Activated CD8-positive, alpha-beta T cell treated with anti-CD3 and anti-CD28 coated beads for 36 hours (primary cell): ENCODE measurements around the gene FEM1B. TPM values are rescaled to one million over a fixed set of nuclear protein-coding genes. Genes with fewer than 3 reads are reported as not detected.

Source experiments
- ATAC-seq: fragments of 200-7000 bp; cut with Tn5 transposase; one replicate; pipeline ENCODE4 v1.10.0; 2021; ENCODE audit warnings: mild to moderate bottlenecking, moderate library complexity
- CTCF ChIA-PET: fragments of 350-600 bp; sonication (Branson Sonifier 250); formaldehyde crosslinking; loops from one replicate; lab custom pipeline; 2021; ENCODE audit warnings: antibody characterized with exemption; lab: Charles Lee
- POLR2A ChIA-PET: fragments of 350-600 bp; sonication (Branson Sonifier 250); formaldehyde crosslinking; loops from one replicate; lab custom pipeline; 2021; ENCODE audit warnings: antibody characterized with exemption; lab: Charles Lee
- DNase-seq: peaks from one replicate; pipeline ENCODE4 v3.0.0-alpha.2; 2020
- H3K27ac Mint-ChIP-seq: one replicate; pipeline ENCODE4 v1.8.0; 2021; ENCODE audit warnings: mild to moderate bottlenecking, mixed read lengths
- H3K27me3 Mint-ChIP-seq: one replicate; pipeline ENCODE4 v1.8.0; 2021; ENCODE audit warnings: mixed read lengths
- H3K36me3 Mint-ChIP-seq: one replicate; pipeline ENCODE4 v1.8.0; 2021; ENCODE audit warnings: low read depth, mixed read lengths
- H3K4me1 Mint-ChIP-seq: one replicate; pipeline ENCODE4 v1.8.0; 2021; ENCODE audit warnings: low read depth, mixed read lengths
- H3K4me3 Mint-ChIP-seq: one replicate; pipeline ENCODE4 v1.8.0; 2021; ENCODE audit warnings: mild to moderate bottlenecking, moderate library complexity, mixed read lengths
- H3K9me3 Mint-ChIP-seq: one replicate; pipeline ENCODE4 v1.8.0; 2021; ENCODE audit warnings: mixed read lengths
- intact Hi-C: fragments of 100-400 bp; cut with micrococcal nuclease; formaldehyde crosslinking; loops from one replicate; pipeline ENCODE4 v1.10.0; 2022
- total RNA-seq, 2 experiments: library from RNA; stranded (reverse); gene quantifications; one replicate each; pipeline ENCODE4 v1.2.3, GENCODE V29; 2021
- TF ChIP-seq, protein P1 (sequence below): fragments of 200-600 bp; IDR thresholded peaks from one replicate; pipeline ENCODE4 v1.8.0; 2022; ENCODE audit warnings: antibody characterized with exemption, mild to moderate bottlenecking

FEM1B gene
- total RNA-seq, 2 experiments from 2014 or later = 37.1 to 44.4 TPM

DNA sequence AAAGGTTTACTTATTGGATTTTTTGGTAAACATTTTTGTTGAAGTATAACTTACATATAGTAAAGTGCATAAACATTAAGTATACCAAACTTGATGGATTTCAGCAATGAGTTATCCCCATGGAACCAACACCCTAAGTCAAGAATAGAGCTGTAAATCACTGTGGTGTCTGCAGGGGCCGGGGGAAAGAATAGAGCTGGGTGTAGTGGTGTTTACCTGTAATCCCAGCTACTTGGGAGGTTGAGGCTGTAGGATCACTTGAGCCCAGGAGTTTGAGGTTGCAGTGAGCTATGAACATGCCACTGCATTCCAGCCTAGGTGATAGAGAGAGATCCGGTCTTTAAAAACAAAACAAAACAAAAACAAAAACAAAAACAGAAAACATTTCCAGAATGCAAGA is 13.3 kb upstream of the FEM1B start:
- no peaks in the 10 kb centered on the region for H3K9me3 Mint-ChIP-seq

DNA sequence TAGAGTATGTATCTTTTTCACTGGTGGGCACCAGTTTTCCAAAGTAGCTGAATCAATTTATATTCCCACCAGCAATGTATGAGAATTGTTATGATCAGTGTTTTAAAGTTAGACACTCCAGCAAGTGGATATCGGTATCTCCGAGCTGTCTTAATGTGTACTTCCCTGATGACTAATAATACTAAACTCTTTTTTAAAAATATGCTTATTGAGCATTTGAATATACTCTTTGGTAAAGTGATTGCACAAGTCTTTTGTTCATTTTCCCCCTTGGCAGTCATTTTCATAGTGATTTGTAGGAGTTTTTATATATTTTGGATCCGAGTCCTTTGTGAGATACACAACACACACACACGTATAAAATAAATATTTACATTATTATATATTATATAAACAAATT is 12.5 kb upstream of the FEM1B start:
- ChIA-PET POLR2A (no interaction called here), CTCF (interaction anchor here (4.0 kb wide), 1 partner anchor 12 kb away, joined by 19 read pairs; no protein-coding TSS in a partner anchor)
- TF ChIP-seq, protein P1, sequence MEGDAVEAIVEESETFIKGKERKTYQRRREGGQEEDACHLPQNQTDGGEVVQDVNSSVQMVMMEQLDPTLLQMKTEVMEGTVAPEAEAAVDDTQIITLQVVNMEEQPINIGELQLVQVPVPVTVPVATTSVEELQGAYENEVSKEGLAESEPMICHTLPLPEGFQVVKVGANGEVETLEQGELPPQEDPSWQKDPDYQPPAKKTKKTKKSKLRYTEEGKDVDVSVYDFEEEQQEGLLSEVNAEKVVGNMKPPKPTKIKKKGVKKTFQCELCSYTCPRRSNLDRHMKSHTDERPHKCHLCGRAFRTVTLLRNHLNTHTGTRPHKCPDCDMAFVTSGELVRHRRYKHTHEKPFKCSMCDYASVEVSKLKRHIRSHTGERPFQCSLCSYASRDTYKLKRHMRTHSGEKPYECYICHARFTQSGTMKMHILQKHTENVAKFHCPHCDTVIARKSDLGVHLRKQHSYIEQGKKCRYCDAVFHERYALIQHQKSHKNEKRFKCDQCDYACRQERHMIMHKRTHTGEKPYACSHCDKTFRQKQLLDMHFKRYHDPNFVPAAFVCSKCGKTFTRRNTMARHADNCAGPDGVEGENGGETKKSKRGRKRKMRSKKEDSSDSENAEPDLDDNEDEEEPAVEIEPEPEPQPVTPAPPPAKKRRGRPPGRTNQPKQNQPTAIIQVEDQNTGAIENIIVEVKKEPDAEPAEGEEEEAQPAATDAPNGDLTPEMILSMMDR = no peak
- Mint-ChIP-seq H3K27ac (no peak overlapping the region), H3K4me3 (no peak overlapping the region), H3K4me1 (no peaks in the 10 kb centered on the region), H3K36me3 (no peaks in the 10 kb centered on the region), H3K9me3 (no peaks in the 10 kb centered on the region), H3K27me3 (peaks cover 12% of the 10 kb centered on the region)
- DNase-seq (no peak), ATAC-seq (no peak)
- intact Hi-C loops = no loop called here

More for the DNA sequence above, 13.3 kb upstream of the FEM1B start:
- intact Hi-C loops = no loop called here
- DNase-seq = no peak
- TF ChIP-seq, protein P1 = no peak
- no peak overlapping the region for H3K27ac Mint-ChIP-seq
- no peak overlapping the region for H3K4me3 Mint-ChIP-seq
- ATAC-seq = no peak
- H3K27me3 Mint-ChIP-seq = peaks cover 12% of the 10 kb centered on the region
- ChIA-PET CTCF (interaction anchor here (1.2 to 4.0 kb wide), 3 partner anchors 11 to 25 kb away, joined by 3 to 19 read pairs (median 4); no protein-coding TSS in a partner anchor), POLR2A (no interaction called here)
- H3K36me3 Mint-ChIP-seq = no peaks in the 10 kb centered on the region
- no peaks in the 10 kb centered on the region for H3K4me1 Mint-ChIP-seq

DNA sequence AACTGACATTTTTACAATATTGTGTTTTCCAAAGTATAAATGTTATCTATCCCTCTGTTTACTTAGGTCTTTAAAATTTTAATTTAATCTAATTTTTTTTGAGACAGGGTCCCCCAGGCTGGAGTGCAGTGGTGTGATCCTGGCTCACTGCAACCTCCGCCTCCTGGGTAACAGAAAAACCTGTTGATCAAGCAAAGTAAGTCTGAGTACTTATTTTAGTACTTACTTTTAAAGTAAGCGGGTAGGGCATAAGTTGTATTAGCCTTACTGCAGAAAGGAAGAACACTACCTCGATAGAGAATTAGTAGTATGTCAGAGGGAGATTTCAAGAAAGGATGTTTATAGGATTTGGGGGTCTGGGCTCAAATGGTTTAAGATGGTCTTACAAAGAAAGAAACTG is 11.9 kb upstream of the FEM1B start:
- H3K36me3 Mint-ChIP-seq = no peaks in the 10 kb centered on the region
- CTCF ChIA-PET = interaction anchor here (0.6 to 4.0 kb wide), 2 partner anchors 8 to 13 kb away, joined by 3 to 19 read pairs; no protein-coding TSS in a partner anchor
- H3K4me3 Mint-ChIP-seq = no peak overlapping the region
- intact Hi-C loops = no loop called here
- H3K27ac Mint-ChIP-seq = no peak overlapping the region
- peaks cover 12% of the 10 kb centered on the region for H3K27me3 Mint-ChIP-seq
- ATAC-seq (no peak), DNase-seq (no peak)
- TF ChIP-seq, protein P1 = no peak
- POLR2A ChIA-PET = no interaction called here
- no peaks in the 10 kb centered on the region for H3K9me3 Mint-ChIP-seq
- H3K4me1 Mint-ChIP-seq = no peaks in the 10 kb centered on the region

DNA sequence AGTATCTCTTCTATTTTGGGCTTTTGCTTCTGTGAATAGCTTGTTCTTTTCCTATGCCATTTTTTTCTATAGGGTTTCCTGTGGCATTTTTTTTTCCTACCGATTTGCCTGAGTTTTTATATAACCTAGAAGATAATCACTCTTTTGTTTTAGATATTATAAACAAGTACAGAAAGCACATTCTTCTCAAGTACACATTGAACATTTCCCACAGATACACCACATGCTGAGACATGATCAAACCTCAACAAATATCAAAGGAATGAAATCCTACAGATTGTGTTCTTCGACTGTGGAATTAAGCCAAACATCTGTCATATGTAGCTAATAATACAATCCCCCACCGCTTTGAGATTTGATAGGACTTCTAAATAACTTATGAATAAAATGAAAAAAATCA is 9.1 kb upstream of the FEM1B start:
- intact Hi-C loops = no loop called here
- TF ChIP-seq, protein P1 = no peak
- CTCF ChIA-PET = interaction anchor here (0.8 kb wide), 1 partner anchor 12 kb away, joined by 3 read pairs; no protein-coding TSS in a partner anchor
- no peak for ATAC-seq
- Mint-ChIP-seq H3K4me3 (no peak overlapping the region), H3K27ac (no peak overlapping the region), H3K9me3 (no peaks in the 10 kb centered on the region), H3K36me3 (no peaks in the 10 kb centered on the region), H3K27me3 (peaks cover 7% of the 10 kb centered on the region), H3K4me1 (no peaks in the 10 kb centered on the region)
- no peak for DNase-seq
- POLR2A ChIA-PET = interaction anchor here (0.7 kb wide), 1 partner anchor 22 kb away, joined by 3 read pairs; no protein-coding TSS in a partner anchor

DNA sequence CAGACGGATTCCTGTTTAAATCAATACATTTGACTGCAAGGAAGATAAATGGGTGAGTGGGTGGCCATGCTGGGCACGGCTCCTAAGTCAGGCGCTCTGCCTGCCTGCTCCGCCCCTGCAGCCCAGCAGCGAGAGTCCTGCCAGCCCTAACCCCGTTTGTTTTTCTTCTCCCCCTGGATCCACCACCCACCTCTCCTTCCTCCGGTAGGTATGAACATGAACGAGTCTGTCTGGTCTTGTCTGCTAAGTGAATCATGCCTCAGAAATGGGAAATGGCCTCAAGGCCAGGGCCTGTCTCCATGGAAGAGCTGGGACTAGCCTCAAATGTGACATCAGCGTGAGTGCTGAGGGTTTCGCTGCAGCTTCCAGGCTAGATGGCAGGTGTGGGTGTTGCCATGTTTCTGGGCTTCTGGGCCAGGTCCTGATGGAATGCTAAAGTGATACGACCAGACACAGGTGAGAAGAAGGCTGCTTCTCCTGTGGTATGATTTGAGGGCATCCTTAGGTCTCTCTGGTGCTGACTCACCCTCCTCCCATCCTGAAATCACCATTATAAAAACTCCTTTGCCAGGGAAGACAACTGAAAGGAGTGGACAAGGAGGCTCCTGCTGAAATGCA is 5.6 kb upstream of the FEM1B start:
- H3K36me3 Mint-ChIP-seq = no peaks in the 10 kb centered on the region
- ATAC-seq (no peak), DNase-seq (no peak)
- H3K27me3 Mint-ChIP-seq = no peaks in the 10 kb centered on the region
- H3K27ac Mint-ChIP-seq = no peak overlapping the region
- intact Hi-C loops = no loop called here
- peaks cover 8% of the 10 kb centered on the region for H3K4me1 Mint-ChIP-seq
- ChIA-PET POLR2A (no interaction called here), CTCF (interaction anchor here (1.8 kb wide), 1 partner anchor 34 kb away, joined by 4 read pairs; no protein-coding TSS in a partner anchor)
- TF ChIP-seq, protein P1 = no peak
- H3K4me3 Mint-ChIP-seq = no peak overlapping the region
- no peaks in the 10 kb centered on the region for H3K9me3 Mint-ChIP-seq
